CD4-positive, alpha-beta T cell treated with Interleukin-6 for 4 hours (primary cell): ENCODE data around the gene MCU.
"Not testable (repeated sequence)": the region's sequence is repeated elsewhere in the genome, so short reads cannot be mapped to it uniquely, and the experiment has no call there.

Experiments used
- DNase-seq: peaks from one replicate; pipeline ENCODE4 v3.0.0-alpha.2; 2020; ENCODE audit warnings: mixed read lengths

Gene MCU

DNA sequence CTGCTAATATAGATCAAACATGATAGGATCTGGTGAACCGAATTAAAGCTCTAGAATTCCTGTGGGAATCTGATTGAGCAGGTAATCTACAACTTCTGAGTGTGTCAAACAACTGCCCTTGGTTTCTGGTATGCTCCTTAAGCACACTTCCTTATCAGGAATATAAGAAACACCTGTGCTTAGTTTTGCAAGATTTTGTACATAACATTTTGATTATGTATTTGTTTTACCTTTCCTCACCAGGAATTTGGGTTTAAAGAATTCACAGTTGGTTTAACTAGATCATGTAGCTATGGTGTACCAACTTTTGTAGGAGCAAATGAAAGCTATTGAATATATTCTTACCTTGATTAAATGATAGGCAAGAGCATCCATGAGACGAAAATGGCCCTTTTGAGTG, 40.6 kb downstream of the MCU start:
- DNase-seq = no peak

- DNase-seq = no peak
Measured at GRCh38 chr10:72733989-72734388, 42.0 kb downstream of the MCU start.

- DNase-seq = no peak
Measured at GRCh38 chr10:72735288-72735936, 43.5 kb downstream of the MCU start.

DNA sequence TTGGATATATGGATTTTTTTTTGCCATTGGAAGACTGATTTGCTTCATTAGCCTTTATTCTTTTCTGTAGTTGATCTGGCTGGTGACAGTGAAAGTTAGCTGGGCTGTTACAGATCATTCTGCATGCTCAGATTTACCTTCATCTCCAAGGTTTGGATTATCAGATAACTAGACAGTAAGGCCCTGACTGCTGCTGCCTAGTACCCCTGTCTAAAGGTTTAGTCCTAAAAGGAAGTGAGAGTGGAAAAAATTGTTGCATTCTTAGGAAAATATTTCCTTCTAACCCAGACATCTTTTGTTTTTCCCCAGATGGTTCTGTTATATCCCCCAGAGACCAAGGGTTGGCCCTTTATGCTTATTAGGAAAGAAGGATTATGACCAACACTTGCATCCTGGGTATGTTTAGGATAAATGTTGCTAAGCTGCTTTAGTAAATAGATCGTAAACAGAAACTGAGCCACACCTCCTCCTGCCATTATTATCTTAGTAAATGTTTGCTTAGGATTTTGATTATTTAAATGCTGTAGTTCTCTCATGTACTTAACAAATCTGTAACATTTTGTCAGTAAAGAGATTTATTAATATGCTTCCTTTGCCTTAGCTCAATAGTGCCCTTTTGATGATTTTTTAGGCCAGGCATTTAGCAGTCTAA, 44.4 kb downstream of the MCU start:
- DNase-seq = no peak

DNA sequence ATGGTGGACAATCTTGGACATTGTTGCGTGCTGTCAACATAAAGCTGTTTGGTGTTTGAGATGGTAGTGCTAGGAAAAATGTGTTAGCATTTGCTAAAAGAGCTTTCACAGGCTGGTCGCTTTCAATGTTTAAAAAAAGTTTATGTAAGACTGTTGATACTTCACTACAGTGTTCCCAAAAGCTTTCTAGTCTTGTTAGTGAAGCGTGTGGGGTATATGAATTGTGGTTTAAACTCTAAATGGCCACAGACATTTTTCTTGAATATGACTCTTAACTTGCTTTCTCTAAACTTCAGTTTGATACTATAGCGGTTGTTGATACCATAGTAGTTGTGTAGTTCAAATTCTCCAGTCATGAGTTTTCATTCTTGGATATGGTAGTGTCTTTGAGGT, 44.9 kb downstream of the MCU start:
- no peak for DNase-seq

DNA sequence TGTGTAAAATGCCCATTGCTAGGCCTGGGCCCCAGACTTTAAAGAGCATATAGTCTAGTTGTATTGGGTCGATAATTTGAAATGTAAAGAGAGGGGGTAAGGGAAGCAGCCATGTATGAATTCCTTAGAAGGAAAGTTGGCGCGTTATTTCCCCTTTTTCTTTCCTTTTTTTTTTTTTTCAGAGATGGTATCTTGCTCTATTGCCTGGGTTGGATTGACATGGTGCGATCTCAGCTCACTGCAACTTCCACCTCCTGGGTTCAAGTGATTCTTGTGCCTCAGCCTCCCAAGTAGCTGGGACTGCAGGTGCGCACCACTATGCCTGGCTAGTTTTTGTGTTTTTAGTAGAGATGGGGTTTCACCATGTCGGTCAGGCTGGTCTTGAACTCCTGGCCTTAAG, 45.4 kb downstream of the MCU start:
- DNase-seq = not testable (repeated sequence)

- no peak for DNase-seq
Measured at GRCh38 chr10:72738486-72738885, 46.5 kb downstream of the MCU start.

GRCh38 chr10:72740528-72740927, 48.6 kb downstream of the MCU start:
- DNase-seq = no peak

DNA sequence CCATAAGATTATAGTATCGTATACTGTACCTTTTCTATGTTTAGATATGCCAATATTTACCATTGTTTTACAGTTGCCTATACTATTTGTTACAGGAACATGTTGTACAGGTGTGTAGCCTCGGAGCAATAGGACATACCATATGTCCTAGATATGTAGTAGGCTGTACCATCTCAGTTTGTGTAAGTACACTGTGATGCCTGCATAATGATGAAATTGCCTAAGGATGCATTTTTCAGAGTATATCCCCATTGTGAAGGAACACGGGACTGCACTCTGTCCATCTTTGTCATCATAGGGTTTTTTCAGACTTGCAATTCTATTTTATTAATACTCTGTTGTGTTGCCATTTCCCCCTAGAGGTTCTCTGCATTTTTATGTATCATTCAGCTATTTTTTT, 50.1 kb downstream of the MCU start:
- no peak for DNase-seq

DNA sequence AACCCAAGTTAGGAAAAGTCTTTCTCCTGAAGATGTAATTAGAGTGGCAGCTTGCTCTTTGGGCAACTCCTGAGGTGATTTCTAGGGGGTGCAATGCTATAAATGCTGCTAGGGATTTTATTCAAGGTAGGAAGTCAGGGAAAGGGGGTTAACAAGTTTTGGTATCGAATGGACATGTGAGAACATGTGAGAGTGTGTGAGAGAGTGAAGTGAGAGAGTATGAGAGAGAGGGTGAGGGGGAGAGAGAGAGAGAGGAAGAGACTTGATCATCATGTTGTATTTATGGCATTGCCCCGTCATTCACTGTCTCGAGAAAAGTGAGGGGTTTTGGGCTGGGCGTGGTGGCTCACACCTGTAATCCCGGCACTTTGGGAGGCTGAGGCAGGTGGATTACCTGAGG, 50.9 kb downstream of the MCU start:
- no peak for DNase-seq

- DNase-seq = no peak
Measured at GRCh38 chr10:72744566-72744965, 52.6 kb downstream of the MCU start.

DNA sequence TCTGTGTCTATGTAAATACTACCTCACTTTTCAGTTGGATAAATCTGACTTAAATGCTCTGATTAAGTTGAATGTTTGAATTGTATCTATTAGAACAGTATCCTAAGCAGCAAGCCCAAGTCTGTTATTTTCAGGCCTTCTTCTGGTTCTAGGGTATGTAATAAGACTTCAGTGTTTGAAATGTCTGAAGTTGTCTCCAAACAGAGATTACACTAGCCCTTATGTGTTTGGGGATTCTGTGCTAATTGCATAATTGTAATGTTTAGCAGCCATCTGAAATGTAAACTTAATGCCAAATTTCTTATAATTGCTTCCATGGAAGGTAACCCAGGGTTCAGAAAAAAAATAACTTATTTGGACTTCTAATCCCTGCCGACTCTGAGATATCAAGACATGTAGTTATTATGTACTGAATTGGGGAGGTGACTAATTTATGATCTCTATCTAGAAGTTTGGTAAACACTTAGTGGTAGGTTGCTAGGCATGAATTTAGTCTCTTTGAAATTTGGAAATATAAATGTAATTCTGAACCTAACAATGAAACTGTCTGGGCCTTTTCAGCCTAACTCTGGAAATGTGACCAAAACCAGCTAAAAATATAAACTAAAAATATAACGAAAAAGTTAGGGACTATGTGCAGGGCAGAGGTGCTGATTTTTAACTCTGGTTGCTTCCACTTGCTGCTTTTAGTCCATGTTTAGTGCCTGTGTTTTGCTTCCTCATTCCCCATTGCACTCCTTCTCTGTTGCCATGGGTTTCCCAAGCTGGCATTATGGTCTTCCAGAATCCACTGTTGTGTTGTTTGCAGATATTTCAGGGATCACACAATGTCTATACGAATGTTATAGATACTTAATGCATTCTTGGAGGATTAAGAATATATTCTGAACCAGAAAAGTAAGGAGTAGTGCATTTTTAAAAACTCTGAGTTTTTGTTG, 54.8 kb downstream of the MCU start:
- DNase-seq = no peak

DNA sequence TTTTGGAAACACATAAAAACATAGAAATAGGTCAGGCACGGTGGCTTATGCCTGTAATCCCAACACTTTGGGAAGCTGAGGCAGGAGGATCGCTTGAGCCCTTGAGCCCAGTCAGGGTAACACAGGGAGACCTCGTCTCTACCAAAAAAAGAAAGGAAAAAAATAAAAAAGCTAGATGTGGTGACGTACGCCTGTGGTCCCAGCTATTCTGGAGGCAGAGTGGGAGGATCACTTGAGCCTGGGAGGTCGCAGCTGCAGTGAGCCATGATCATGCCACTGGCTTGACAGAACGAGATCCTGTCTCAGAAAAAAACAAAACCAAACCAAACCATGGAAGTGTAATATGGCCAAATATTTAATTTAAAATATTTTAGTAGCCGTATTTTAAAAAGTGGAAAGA, 55.6 kb downstream of the MCU start:
- DNase-seq = no peak

GRCh38 chr10:72753760-72754231, 61.9 kb downstream of the MCU start:
- no peak for DNase-seq

DNA sequence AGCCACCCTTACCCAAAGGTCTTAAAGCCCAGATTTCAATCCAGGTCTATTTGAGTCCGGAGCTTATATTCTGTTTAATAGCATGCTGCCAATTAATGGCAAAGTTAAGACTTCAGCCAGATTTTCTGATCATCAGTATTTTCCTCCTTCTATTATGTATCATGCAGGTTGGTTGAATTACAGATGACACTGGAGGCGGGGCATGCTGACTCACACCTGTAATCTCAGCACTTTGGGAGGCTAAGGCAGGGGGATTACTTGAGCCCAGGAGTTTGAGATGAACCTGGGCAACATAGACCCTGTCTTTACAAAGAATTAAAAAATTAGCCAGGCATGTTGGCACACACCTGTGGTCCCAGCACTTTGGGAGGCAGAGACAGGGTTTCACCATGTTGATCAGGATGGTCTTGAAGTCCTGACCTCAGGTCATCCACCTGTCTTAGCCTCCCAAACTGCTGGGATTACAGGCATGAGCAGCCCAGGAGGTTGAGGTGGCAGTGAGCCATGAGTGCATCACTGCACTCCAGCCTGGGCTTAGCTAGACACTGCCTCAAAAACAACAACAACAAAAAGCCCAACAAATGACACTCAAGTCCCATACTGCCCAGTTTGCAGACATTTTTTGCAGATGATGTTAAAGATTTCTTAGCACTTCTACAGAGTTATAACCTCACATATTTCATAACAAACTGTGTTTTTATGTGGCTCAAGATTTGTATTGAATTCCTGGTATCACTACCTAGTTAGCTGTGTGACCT, 62.5 kb downstream of the MCU start:
- no peak for DNase-seq

DNA sequence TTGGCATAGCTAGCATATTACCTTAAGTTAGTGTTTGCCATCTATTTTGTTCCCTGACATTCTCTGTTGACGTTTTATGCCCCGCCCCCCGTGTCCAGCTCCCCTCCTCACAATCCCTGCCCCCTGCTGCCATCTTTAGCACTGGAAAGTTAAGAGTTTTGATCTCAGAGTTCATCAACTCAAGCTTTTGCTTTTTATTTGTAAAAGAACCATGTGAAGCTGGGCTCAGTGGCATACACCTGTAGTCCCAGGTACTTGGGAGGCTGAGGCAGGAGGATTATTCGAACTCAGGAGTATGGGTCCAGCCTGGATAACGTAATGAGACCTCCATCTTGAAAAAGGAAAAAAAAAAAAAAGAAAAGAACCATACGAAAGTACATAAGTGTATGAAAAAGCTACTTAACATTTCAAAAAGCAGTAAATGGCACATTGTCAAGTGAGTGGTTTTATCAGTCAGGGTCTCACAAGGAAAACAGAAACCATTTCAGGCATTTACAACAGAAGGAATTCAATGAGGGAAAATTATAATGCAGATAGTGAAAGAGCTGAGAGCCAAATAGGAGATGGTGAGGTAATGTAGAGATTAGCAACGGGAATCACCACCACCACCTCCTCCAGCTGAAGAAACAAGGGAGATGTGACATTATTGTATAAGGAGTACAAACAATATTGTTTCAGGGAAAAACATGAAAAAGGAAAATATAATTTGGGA, 64.9 kb downstream of the MCU start:
- DNase-seq = no peak

DNA sequence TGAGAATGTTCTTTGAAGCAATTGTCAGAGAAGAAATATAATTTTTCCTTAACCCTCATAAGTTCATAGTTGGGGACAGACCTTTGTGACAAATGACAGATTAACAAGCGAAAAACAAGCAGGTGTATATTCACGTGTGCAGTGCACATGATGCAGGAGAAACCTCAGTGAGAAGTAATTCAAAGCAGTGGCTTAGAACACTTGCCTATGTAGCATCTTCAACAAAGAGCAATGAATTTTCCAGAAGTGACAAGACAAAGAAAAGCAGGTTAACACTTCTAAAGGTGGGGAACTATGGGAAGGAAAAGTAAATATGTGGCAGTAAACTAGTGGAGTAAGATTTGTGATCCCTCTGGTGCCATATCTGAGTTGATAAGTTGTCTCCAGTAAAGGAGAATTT, 65.8 kb downstream of the MCU start:
- no peak for DNase-seq

GRCh38 chr10:72758930-72759329, 67.0 kb downstream of the MCU start:
- not testable (repeated sequence) for DNase-seq

DNA sequence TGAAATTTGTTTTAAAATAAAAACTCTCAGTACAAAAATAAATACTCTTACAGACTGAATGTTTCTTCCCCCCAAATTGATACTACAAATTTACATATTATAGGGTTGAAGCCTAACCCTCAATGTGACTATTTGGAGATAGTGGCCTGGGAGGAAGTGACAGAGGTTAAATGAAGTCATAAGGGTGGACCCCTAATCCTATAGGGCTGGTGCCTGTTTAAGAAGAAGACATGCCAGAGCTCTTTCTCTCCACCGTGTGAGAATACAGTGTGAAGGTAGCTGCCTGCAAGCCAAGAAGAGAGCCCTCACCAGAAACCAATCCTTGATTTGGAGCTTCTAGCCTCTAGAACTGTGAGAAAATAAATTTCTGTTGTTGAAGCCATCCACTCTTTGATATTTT, 67.6 kb downstream of the MCU start:
- DNase-seq = no peak

DNA sequence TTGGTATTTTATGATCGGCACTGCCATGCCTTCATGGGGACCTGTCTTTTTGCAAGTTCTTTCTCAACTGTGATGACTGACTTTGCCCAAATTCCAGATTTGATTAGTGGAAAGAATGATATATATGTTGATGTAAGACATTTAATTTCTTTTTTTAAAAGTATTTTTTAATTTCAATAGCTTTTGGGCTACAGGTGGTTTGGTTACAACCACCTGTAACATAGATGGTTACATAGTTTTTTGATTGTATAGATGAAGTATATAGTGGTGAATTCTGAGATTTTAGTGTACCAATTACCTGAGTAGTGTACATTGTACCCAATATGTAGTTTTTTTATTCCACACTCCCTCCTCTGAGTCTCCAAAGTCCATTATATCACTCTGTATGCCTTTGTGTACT, 69.6 kb downstream of the MCU start:
- DNase-seq = no peak

DNA sequence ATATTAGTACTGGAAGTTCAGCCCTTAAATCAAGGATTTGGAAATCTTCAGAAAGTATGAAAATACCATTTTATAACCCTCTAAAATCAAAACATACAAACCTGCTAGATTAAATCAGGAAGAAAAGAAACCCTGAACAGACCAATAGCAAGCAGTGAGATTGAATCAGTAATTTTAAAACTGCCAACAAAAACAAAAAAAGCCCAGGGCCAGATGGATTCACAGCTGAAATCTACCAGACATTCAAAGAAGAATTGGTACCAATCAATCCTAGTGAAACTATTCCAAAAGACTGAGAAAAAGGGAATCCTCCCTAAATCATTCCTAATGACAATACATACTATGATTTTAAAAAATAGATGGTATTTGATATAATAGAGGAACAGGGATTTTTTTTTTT, 70.1 kb downstream of the MCU start:
- DNase-seq = no peak

DNA sequence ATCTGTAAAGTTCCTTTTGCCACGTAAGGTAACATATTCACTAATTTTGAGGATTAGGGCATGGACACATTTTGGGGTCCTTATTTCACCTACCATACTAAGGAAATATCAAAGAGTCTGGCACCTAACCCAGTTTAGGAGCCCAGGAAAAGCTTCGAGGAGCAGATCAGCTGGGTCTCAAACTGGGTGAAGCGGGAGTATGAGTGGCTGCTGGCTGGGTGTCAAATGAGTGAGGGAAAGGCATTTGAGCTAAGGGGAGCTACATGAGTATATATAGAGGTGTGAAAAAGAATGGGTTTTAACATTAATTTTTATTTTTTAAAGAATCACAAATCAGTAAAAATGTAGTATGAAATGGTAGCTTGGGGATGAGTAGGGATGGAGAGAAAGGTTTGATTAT, 71.3 kb downstream of the MCU start:
- DNase-seq = no peak
